Ovary (tissue), 3 donors: ENCODE data around the gene TAOK2.

Experiments used
- CTCF ChIP-seq, 3 donors: fragments of 450-650 bp in 2 of 3; fragments of 200-600 bp in 1 of 3; IDR thresholded peaks; one replicate each; pipeline versions ENCODE4 v1.5.1 to v1.8.0; 2016 to 2022; ENCODE audit warnings: antibody characterized with exemption in 3 of 3, mild to moderate bottlenecking in 1 of 3
- POLR2A ChIP-seq: fragments of 450-650 bp; IDR thresholded peaks from one replicate; pipeline ENCODE4 v1.6.1; 2017; ENCODE audit warnings: antibody characterized with exemption, mild to moderate bottlenecking, moderate library complexity
- donor health status: DM: no; HTN: no; CAD: no.

DNA sequence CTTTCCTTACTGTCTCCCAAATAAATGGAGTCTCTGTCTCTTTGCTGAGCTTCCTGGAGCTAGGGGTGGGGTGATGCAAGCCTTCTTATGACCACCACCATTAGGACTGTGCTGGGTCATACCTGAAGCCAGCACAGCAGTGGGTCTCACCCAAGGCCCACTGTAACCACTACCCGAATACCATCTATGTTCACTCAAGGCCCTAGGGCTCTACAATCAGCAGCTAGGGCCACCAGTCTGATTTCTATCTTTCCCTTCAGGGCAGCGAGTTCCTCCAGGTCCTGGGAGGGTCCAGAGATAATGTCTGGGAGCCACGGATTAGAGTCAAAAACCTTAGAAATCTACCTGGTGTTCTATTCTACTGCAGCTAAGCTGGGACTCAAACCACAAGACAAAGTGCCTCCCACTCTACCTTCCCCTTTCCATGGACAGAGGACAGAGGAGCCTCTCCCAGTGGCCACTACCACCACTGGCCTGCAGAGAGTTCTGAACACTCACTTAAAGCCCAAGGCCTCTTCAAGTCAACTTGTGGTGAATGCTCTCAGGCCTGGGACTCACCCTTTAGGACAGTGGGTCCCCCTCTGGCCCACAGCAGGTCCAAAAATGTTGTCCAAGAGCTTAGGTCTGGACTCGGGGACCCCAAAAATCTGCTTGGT lies 22.7 kb upstream of the TAOK2 start:
- no peak for TF ChIP-seq CTCF (IDR thresholded peaks at IDR 0.05)
- TF ChIP-seq POLR2A: no peak
